ENCODE data around the gene RALBP1. TPM values are rescaled to one million over a fixed set of nuclear protein-coding genes. Genes with fewer than 3 reads are reported as not detected.

Gene RALBP1
- total RNA-seq, 1 experiment from 2014 or later = 66.2 TPM

- no peaks in the 10 kb centered on the region for H3K9me3 ChIP-seq (ENCODE audit: control insufficient read depth in 1 of 2, insufficient read depth in 1 of 2, low read depth in 1 of 2, low read length in 2 of 2)
- H3K9me2 ChIP-seq (ENCODE audit: insufficient read depth) = no peaks in the 10 kb centered on the region
- ATAC-seq = no peak
- TF ChIP-seq SRF (IDR thresholded peaks at IDR 0.05; ENCODE audit: low read depth) (no peak), ELF1 (IDR thresholded peaks at IDR 0.05; ENCODE audit: borderline replicate concordance, low read depth) (no peak), EGR1 (IDR thresholded peaks at IDR 0.05; ENCODE audit: low read depth) (no peak), CBX3 (IDR thresholded peaks at IDR 0.05; ENCODE audit: low read depth) (no peak), YY1 (IDR thresholded peaks at IDR 0.05; ENCODE audit: extremely low read depth, insufficient replicate concordance, low read depth, low read length) (no peak), POLR2A (IDR thresholded peaks at IDR 0.05; ENCODE audit: borderline replicate concordance, extremely low read depth, insufficient read depth, insufficient read length) (no peak), CEBPB (IDR thresholded peaks at IDR 0.05; ENCODE audit: low read depth) (no peak), MAX (IDR thresholded peaks at IDR 0.05) (no peak), POLR2AphosphoS5 (IDR thresholded peaks at IDR 0.05; ENCODE audit: low read depth, low read length) (no peak), EZH2phosphoT487 (IDR thresholded peaks at IDR 0.05; ENCODE audit: borderline replicate concordance) (no peak), JUND (IDR thresholded peaks at IDR 0.05) (no peak), RAD21 (IDR thresholded peaks at IDR 0.05; ENCODE audit: low read depth) (no peak), SP1 (IDR thresholded peaks at IDR 0.05; ENCODE audit: low read depth) (no peak), SIN3A (IDR thresholded peaks at IDR 0.05; ENCODE audit: low read depth) (no peak), ZNF274 (IDR thresholded peaks at IDR 0.05; ENCODE audit: low read depth, low read length) (no peak), REST (IDR thresholded peaks at IDR 0.05; ENCODE audit: low read depth) (no peak), FOSL1 (IDR thresholded peaks at IDR 0.05; ENCODE audit: low read depth) (no peak)
- TF ChIP-seq, protein P1, sequence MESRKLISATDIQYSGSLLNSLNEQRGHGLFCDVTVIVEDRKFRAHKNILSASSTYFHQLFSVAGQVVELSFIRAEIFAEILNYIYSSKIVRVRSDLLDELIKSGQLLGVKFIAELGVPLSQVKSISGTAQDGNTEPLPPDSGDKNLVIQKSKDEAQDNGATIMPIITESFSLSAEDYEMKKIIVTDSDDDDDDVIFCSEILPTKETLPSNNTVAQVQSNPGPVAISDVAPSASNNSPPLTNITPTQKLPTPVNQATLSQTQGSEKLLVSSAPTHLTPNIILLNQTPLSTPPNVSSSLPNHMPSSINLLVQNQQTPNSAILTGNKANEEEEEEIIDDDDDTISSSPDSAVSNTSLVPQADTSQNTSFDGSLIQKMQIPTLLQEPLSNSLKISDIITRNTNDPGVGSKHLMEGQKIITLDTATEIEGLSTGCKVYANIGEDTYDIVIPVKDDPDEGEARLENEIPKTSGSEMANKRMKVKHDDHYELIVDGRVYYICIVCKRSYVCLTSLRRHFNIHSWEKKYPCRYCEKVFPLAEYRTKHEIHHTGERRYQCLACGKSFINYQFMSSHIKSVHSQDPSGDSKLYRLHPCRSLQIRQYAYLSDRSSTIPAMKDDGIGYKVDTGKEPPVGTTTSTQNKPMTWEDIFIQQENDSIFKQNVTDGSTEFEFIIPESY (IDR thresholded peaks at IDR 0.05; ENCODE audit: extremely low read depth, insufficient replicate concordance, low read length) = no peak
- TF ChIP-seq, protein P2, sequence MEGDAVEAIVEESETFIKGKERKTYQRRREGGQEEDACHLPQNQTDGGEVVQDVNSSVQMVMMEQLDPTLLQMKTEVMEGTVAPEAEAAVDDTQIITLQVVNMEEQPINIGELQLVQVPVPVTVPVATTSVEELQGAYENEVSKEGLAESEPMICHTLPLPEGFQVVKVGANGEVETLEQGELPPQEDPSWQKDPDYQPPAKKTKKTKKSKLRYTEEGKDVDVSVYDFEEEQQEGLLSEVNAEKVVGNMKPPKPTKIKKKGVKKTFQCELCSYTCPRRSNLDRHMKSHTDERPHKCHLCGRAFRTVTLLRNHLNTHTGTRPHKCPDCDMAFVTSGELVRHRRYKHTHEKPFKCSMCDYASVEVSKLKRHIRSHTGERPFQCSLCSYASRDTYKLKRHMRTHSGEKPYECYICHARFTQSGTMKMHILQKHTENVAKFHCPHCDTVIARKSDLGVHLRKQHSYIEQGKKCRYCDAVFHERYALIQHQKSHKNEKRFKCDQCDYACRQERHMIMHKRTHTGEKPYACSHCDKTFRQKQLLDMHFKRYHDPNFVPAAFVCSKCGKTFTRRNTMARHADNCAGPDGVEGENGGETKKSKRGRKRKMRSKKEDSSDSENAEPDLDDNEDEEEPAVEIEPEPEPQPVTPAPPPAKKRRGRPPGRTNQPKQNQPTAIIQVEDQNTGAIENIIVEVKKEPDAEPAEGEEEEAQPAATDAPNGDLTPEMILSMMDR (IDR thresholded peaks at IDR 0.05 in 2 of 3, conservative IDR thresholded peaks at IDR 0.05 in 1 of 3; ENCODE audit: borderline replicate concordance in 1 of 3, insufficient read depth in 1 of 3, low read depth in 2 of 3, low read length in 2 of 3) = no peak
- no peak overlapping the region for H3K4me2 ChIP-seq (ENCODE audit: low read length)
- no peak for DNase-seq (ENCODE audit: low read depth, low spot score)
- H3K4me3 ChIP-seq (replicated peaks in 1 of 2; ENCODE audit: low read depth in 1 of 2, low read length in 2 of 2) = no peak overlapping the region
- H3K9ac ChIP-seq (ENCODE audit: low read length) = no peak overlapping the region
- CTCF ChIA-PET = no interaction called here
- no peaks in the 10 kb centered on the region for H3K4me1 ChIP-seq (ENCODE audit: control insufficient read depth in 1 of 2, insufficient read depth in 2 of 2, low read length in 2 of 2)
- intact Hi-C loops (cut with micrococcal nuclease) = loop anchor here (10.0 kb wide), 1 partner anchor 64 kb away; the partner anchor contains the start of gene RALBP1
- RAD21 ChIA-PET (ENCODE audit: low non-redundant PET in 1 of 2, low total read pairs in 2 of 2, uncharacterized antibody in 2 of 2, unreplicated experiment in 2 of 2) = no interaction called here
- BruUV-seq (replicated peaks) = no TSS peak
- H3K27ac ChIP-seq (ENCODE audit: low read depth, low read length) = no peak overlapping the region
- H3K79me2 ChIP-seq (ENCODE audit: insufficient read depth, low read length) = no peaks in the 10 kb centered on the region
- H2AFZ ChIP-seq (ENCODE audit: low read depth, low read length, poor library complexity, severe bottlenecking) = no peak overlapping the region
- H4K20me1 ChIP-seq (ENCODE audit: insufficient read depth) = no peaks in the 10 kb centered on the region
- peaks cover 8 to 9% of the 10 kb centered on the region in 2 experiments; a peak in 3 of 4 replicates for H3K36me3 ChIP-seq (ENCODE audit: control insufficient read depth in 1 of 2, insufficient read depth in 2 of 2, low read length in 2 of 2)
- POLR2A ChIA-PET = no interaction called here
- no peaks in the 10 kb centered on the region for H3K27me3 ChIP-seq (ENCODE audit: insufficient read depth, low read length)
Measured at GRCh38 chr18:9539283-9539682, 64.0 kb downstream of the RALBP1 start.
